Left lung (tissue), 10 donors: ENCODE measurements around the gene STK33. TPM values are rescaled to one million over a fixed set of nuclear protein-coding genes. Genes with fewer than 3 reads are reported as not detected.

ENCODE experiments used
- ATAC-seq: fragments of 200-7000 bp; cut with Tn5 transposase; one replicate; pipeline ENCODE4 v1.9.1; 2020; ENCODE audit warnings: moderate library complexity
- DNase-seq, 4 donors: peaks; one replicate each; pipeline ENCODE4 v3.0.0-alpha.2; 2013 to 2020
- H3K27ac ChIP-seq, 2 donors: fragments of 200-600 bp; sonication (generic) in 1 of 2; one replicate each; pipeline versions ENCODE4 v1.5.0 to v1.8.0; 2020 to 2021
- H3K27me3 ChIP-seq, 2 donors: fragments of 200-600 bp; sonication (generic) in 1 of 2; one replicate each; pipeline versions ENCODE4 v1.5.0 to v1.8.0; 2020 to 2021
- H3K36me3 ChIP-seq, 2 donors: fragments of 200-600 bp; sonication (generic) in 1 of 2; one replicate each; pipeline versions ENCODE4 v1.5.0 to v1.8.0; 2020 to 2021
- H3K4me1 ChIP-seq, 2 donors: fragments of 200-600 bp; one replicate each; pipeline ENCODE4 v1.8.0; 2021
- H3K4me3 ChIP-seq, 2 donors: fragments of 200-600 bp; sonication (generic) in 1 of 2; one replicate each; pipeline versions ENCODE4 v1.5.0 to v1.8.0; 2020 to 2021; ENCODE audit warnings: mild to moderate bottlenecking in 1 of 2
- H3K9me3 ChIP-seq, 2 donors: fragments of 200-600 bp; sonication (generic) in 1 of 2; one replicate each; pipeline versions ENCODE4 v1.5.0 to v1.8.0; 2020 to 2021
- CTCF ChIP-seq, 2 donors: fragments of 200-600 bp; sonication (generic) in 1 of 2; IDR thresholded peaks; one replicate each; pipeline versions ENCODE4 v1.5.0 to v1.8.0; 2021; ENCODE audit warnings: antibody characterized with exemption in 2 of 2
- intact Hi-C, 2 donors: fragments of 100-400 bp; cut with DNase I; formaldehyde crosslinking; loops; one replicate each; pipeline versions ENCODE4 v1.11.2 to v1.14.2; 2022
- polyA plus RNA-seq, 6 donors: library from polyadenylated mRNA; unstranded; fragments of 120-200 nt; gene quantifications; one replicate each; pipeline ENCODE4 v1.2.1, GENCODE V29; 2013; ENCODE audit not compliant: insufficient read length in 6 of 6
- total RNA-seq, 2 donors: library from RNA; stranded (reverse); fragmentation: NEBNext Ultra II Directional; extraction: Animal tissue kit (Norgen Biotek cat#: 25700); gene quantifications; one replicate each; pipeline ENCODE4 v1.2.1, GENCODE V29; 2021
- donor health status: DM: no; HTN: yes; CAD: no.
- donor health status: DM: no; HTN: no; CAD: no.

Gene STK33
- total and polyA plus RNA-seq, 8 donors: 16.6 to 31.0 (median 24.0) TPM

GRCh38 chr11:8363921-8364320 is 230.1 kb downstream of the STK33 start:
- intact Hi-C loops: no loop called here
- H3K4me3 ChIP-seq: no peak overlapping the region
- H3K4me1 ChIP-seq: no peaks in the 10 kb centered on the region
- no peak for TF ChIP-seq CTCF (IDR thresholded peaks at IDR 0.05)
- H3K9me3 ChIP-seq: no peaks in the 10 kb centered on the region
- H3K27ac ChIP-seq: no peak overlapping the region
- no peak for ATAC-seq
- DNase-seq: no peak
- H3K36me3 ChIP-seq: no peaks in the 10 kb centered on the region
- H3K27me3 ChIP-seq: no peaks in the 10 kb centered on the region

- no peak overlapping the region for H3K4me3 ChIP-seq
- no peaks in the 10 kb centered on the region for H3K36me3 ChIP-seq
- no peak for ATAC-seq
- no peaks in the 10 kb centered on the region for H3K27me3 ChIP-seq
- DNase-seq: no peak
- H3K9me3 ChIP-seq: no peaks in the 10 kb centered on the region
- TF ChIP-seq CTCF (IDR thresholded peaks at IDR 0.05): no peak
- H3K4me1 ChIP-seq: no peaks in the 10 kb centered on the region
- intact Hi-C loops: no loop called here
- H3K27ac ChIP-seq: no peak overlapping the region
Observed at GRCh38 chr11:8362899-8363298, 231.1 kb downstream of the STK33 start.

- DNase-seq (no peak), ATAC-seq (no peak)
- no peaks in the 10 kb centered on the region for H3K9me3 ChIP-seq
- H3K4me3 ChIP-seq: no peak overlapping the region
- TF ChIP-seq CTCF (IDR thresholded peaks at IDR 0.05): no peak
- H3K27ac ChIP-seq: no peak overlapping the region
- intact Hi-C loops: no loop called here
- H3K27me3 ChIP-seq: no peaks in the 10 kb centered on the region
- no peaks in the 10 kb centered on the region for H3K4me1 ChIP-seq
- H3K36me3 ChIP-seq: no peaks in the 10 kb centered on the region
Observed at GRCh38 chr11:8362491-8362890, 231.5 kb downstream of the STK33 start.

GRCh38 chr11:8361664-8362210 is 232.3 kb downstream of the STK33 start:
- Histone ChIP-seq H3K27me3 (peaks cover 0 to 5% of the 10 kb centered on the region in 2 donors), H3K36me3 (no peaks in the 10 kb centered on the region), H3K4me3 (no peak overlapping the region), H3K9me3 (no peaks in the 10 kb centered on the region), H3K27ac (no peak overlapping the region), H3K4me1 (no peaks in the 10 kb centered on the region)
- TF ChIP-seq CTCF (IDR thresholded peaks at IDR 0.05): no peak
- ATAC-seq (no peak), DNase-seq (no peak)
- intact Hi-C loops: no loop called here

- intact Hi-C loops: no loop called here
Observed at GRCh38 chr11:8361206-8361605, 232.8 kb downstream of the STK33 start.

More at GRCh38 chr11:8361206-8361605, 232.8 kb downstream of the STK33 start:
- no peak overlapping the region for H3K4me3 ChIP-seq
- no peak overlapping the region for H3K27ac ChIP-seq
- no peaks in the 10 kb centered on the region for H3K36me3 ChIP-seq
- DNase-seq: no peak
- H3K9me3 ChIP-seq: no peaks in the 10 kb centered on the region
- TF ChIP-seq CTCF (IDR thresholded peaks at IDR 0.05): no peak
- ATAC-seq: no peak
- H3K4me1 ChIP-seq: no peaks in the 10 kb centered on the region
- peaks cover 0 to 10% of the 10 kb centered on the region in 2 donors for H3K27me3 ChIP-seq
